Measurements from ENCODE around the gene DEFB108B. TPM values are rescaled to one million over a fixed set of nuclear protein-coding genes. Genes with fewer than 3 reads are reported as not detected.
"Not testable (repeated sequence)": the region's sequence is repeated elsewhere in the genome, so short reads cannot be mapped to it uniquely, and the experiment has no call there.

Gene DEFB108B
- polyA plus RNA-seq, 1 donor from 2014 or later: not detected

- peak; percentile 46 for TF ChIP-seq CTCF (IDR thresholded peaks at IDR 0.05; ENCODE audit: poor library complexity, severe bottlenecking)
- not testable (repeated sequence) for H3K9me3 ChIP-seq (ENCODE audit: low read length); H3K79me2 ChIP-seq (replicated peaks; ENCODE audit: insufficient read depth, low read length); H2AFZ ChIP-seq (ENCODE audit: low read depth, low read length); H3K27ac ChIP-seq (ENCODE audit: low read length); H3F3A ChIP-seq (ENCODE audit: insufficient read depth, low read length, poor library complexity, severe bottlenecking); H3K9me2 ChIP-seq (ENCODE audit: insufficient read depth, low read length); H3K4me3 ChIP-seq (ENCODE audit: low read length); H3K9ac ChIP-seq (ENCODE audit: low read length); H3K36me3 ChIP-seq (ENCODE audit: insufficient read depth, low read length); H3K27me3 ChIP-seq (ENCODE audit: insufficient read depth, low read depth, low read length); H4K20me1 ChIP-seq (ENCODE audit: insufficient read depth); H3K4me2 ChIP-seq (ENCODE audit: low read length)
Observed at GRCh38 chr11:71863978-71864627, 31.1 kb downstream of the DEFB108B start.

GRCh38 chr11:71867209-71867608 lies 34.2 kb downstream of the DEFB108B start:
- not testable (repeated sequence) for H2AFZ ChIP-seq (ENCODE audit: low read depth, low read length); H3K27me3 ChIP-seq (ENCODE audit: insufficient read depth, low read depth, low read length); H3K9me3 ChIP-seq (ENCODE audit: low read length); H3K9ac ChIP-seq (ENCODE audit: low read length); H3K36me3 ChIP-seq (ENCODE audit: insufficient read depth, low read length); H3K27ac ChIP-seq (ENCODE audit: low read length); H3K9me2 ChIP-seq (ENCODE audit: insufficient read depth, low read length); H3K4me3 ChIP-seq (ENCODE audit: low read length); H3K4me2 ChIP-seq (ENCODE audit: low read length); H3F3A ChIP-seq (ENCODE audit: insufficient read depth, low read length, poor library complexity, severe bottlenecking); H4K20me1 ChIP-seq (ENCODE audit: insufficient read depth); H3K79me2 ChIP-seq (replicated peaks; ENCODE audit: insufficient read depth, low read length)

GRCh38 chr11:71869931-71870330 lies 36.9 kb downstream of the DEFB108B start:
- not testable (repeated sequence) for H3K9ac ChIP-seq (ENCODE audit: low read length); H3K36me3 ChIP-seq (ENCODE audit: insufficient read depth, low read length); H3K9me3 ChIP-seq (ENCODE audit: low read length); H3K79me2 ChIP-seq (replicated peaks; ENCODE audit: insufficient read depth, low read length); H3K27ac ChIP-seq (ENCODE audit: low read length); H3K4me3 ChIP-seq (ENCODE audit: low read length); H4K20me1 ChIP-seq (ENCODE audit: insufficient read depth); H2AFZ ChIP-seq (ENCODE audit: low read depth, low read length); H3K4me2 ChIP-seq (ENCODE audit: low read length); H3K9me2 ChIP-seq (ENCODE audit: insufficient read depth, low read length); H3F3A ChIP-seq (ENCODE audit: insufficient read depth, low read length, poor library complexity, severe bottlenecking); H3K27me3 ChIP-seq (ENCODE audit: insufficient read depth, low read depth, low read length)

- not testable (repeated sequence) for H3K79me2 ChIP-seq (replicated peaks; ENCODE audit: insufficient read depth, low read length); H3K36me3 ChIP-seq (ENCODE audit: insufficient read depth, low read length); H4K20me1 ChIP-seq (ENCODE audit: insufficient read depth); H3K9ac ChIP-seq (ENCODE audit: low read length); H3K9me2 ChIP-seq (ENCODE audit: insufficient read depth, low read length); H3F3A ChIP-seq (ENCODE audit: insufficient read depth, low read length, poor library complexity, severe bottlenecking); H3K9me3 ChIP-seq (ENCODE audit: low read length); H3K27ac ChIP-seq (ENCODE audit: low read length); H3K27me3 ChIP-seq (ENCODE audit: insufficient read depth, low read depth, low read length); H3K4me2 ChIP-seq (ENCODE audit: low read length); H3K4me3 ChIP-seq (ENCODE audit: low read length); H2AFZ ChIP-seq (ENCODE audit: low read depth, low read length)
Observed at GRCh38 chr11:71870661-71871060, 37.7 kb downstream of the DEFB108B start.

GRCh38 chr11:71876262-71876661 lies 43.3 kb downstream of the DEFB108B start:
- not testable (repeated sequence) for H3K4me2 ChIP-seq (ENCODE audit: low read length); H3K27me3 ChIP-seq (ENCODE audit: insufficient read depth, low read depth, low read length); H3K9me2 ChIP-seq (ENCODE audit: insufficient read depth, low read length); H3K4me3 ChIP-seq (ENCODE audit: low read length); H3K79me2 ChIP-seq (replicated peaks; ENCODE audit: insufficient read depth, low read length); H3K27ac ChIP-seq (ENCODE audit: low read length); H2AFZ ChIP-seq (ENCODE audit: low read depth, low read length); H4K20me1 ChIP-seq (ENCODE audit: insufficient read depth); H3K36me3 ChIP-seq (ENCODE audit: insufficient read depth, low read length); H3K9me3 ChIP-seq (ENCODE audit: low read length); H3K9ac ChIP-seq (ENCODE audit: low read length); H3F3A ChIP-seq (ENCODE audit: insufficient read depth, low read length, poor library complexity, severe bottlenecking)

- not testable (repeated sequence) for H3K9ac ChIP-seq (ENCODE audit: low read length); H3K27ac ChIP-seq (ENCODE audit: low read length); H3K9me3 ChIP-seq (ENCODE audit: low read length); H4K20me1 ChIP-seq (ENCODE audit: insufficient read depth); H3K4me3 ChIP-seq (ENCODE audit: low read length); H3K27me3 ChIP-seq (ENCODE audit: insufficient read depth, low read depth, low read length); H3F3A ChIP-seq (ENCODE audit: insufficient read depth, low read length, poor library complexity, severe bottlenecking); H3K9me2 ChIP-seq (ENCODE audit: insufficient read depth, low read length); H3K36me3 ChIP-seq (ENCODE audit: insufficient read depth, low read length); H3K4me2 ChIP-seq (ENCODE audit: low read length); H3K79me2 ChIP-seq (replicated peaks; ENCODE audit: insufficient read depth, low read length); H2AFZ ChIP-seq (ENCODE audit: low read depth, low read length)
Observed at GRCh38 chr11:71878059-71878458, 45.1 kb downstream of the DEFB108B start, which contains the start of gene DEFB131B. Gene DEFB131B (plus strand): TSS chr11:71878453. CDS start chr11:71878453, 0 bp downstream.

GRCh38 chr11:71885806-71886205 lies 52.8 kb downstream of the DEFB108B start:
- H3F3A ChIP-seq (ENCODE audit: insufficient read depth, low read length, poor library complexity, severe bottlenecking); H3K27ac ChIP-seq (ENCODE audit: low read length): not testable (repeated sequence)

More at GRCh38 chr11:71885806-71886205, 52.8 kb downstream of the DEFB108B start:
- not testable (repeated sequence) for H3K9me2 ChIP-seq (ENCODE audit: insufficient read depth, low read length); H3K27me3 ChIP-seq (ENCODE audit: insufficient read depth, low read depth, low read length); H3K4me3 ChIP-seq (ENCODE audit: low read length); H4K20me1 ChIP-seq (ENCODE audit: insufficient read depth); H3K36me3 ChIP-seq (ENCODE audit: insufficient read depth, low read length); H3K9ac ChIP-seq (ENCODE audit: low read length); H2AFZ ChIP-seq (ENCODE audit: low read depth, low read length); H3K9me3 ChIP-seq (ENCODE audit: low read length); H3K4me2 ChIP-seq (ENCODE audit: low read length); H3K79me2 ChIP-seq (replicated peaks; ENCODE audit: insufficient read depth, low read length)

Measured in neural cell (in vitro differentiated cells).